ENCODE data around the gene LDLRAD4.

Gene LDLRAD4

GRCh38 chr18:13207294-13207693 lies 11.3 kb upstream of the LDLRAD4 start:
- DNase-seq (ENCODE audit: low spot score) = no peak
- in situ Hi-C loops (cut with MboI; ENCODE audit: low sequenced_read_pairs, unreplicated experiment) = loop anchor here (25.0 kb wide), 4 partner anchors 95 to 555 kb away; no protein-coding TSS in a partner anchor
- TF ChIP-seq, protein P1, sequence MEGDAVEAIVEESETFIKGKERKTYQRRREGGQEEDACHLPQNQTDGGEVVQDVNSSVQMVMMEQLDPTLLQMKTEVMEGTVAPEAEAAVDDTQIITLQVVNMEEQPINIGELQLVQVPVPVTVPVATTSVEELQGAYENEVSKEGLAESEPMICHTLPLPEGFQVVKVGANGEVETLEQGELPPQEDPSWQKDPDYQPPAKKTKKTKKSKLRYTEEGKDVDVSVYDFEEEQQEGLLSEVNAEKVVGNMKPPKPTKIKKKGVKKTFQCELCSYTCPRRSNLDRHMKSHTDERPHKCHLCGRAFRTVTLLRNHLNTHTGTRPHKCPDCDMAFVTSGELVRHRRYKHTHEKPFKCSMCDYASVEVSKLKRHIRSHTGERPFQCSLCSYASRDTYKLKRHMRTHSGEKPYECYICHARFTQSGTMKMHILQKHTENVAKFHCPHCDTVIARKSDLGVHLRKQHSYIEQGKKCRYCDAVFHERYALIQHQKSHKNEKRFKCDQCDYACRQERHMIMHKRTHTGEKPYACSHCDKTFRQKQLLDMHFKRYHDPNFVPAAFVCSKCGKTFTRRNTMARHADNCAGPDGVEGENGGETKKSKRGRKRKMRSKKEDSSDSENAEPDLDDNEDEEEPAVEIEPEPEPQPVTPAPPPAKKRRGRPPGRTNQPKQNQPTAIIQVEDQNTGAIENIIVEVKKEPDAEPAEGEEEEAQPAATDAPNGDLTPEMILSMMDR (IDR thresholded peaks at IDR 0.05; ENCODE audit: borderline replicate concordance, control extremely low read depth, extremely low read depth, insufficient read depth, missing control alignments) = no peak

DNA sequence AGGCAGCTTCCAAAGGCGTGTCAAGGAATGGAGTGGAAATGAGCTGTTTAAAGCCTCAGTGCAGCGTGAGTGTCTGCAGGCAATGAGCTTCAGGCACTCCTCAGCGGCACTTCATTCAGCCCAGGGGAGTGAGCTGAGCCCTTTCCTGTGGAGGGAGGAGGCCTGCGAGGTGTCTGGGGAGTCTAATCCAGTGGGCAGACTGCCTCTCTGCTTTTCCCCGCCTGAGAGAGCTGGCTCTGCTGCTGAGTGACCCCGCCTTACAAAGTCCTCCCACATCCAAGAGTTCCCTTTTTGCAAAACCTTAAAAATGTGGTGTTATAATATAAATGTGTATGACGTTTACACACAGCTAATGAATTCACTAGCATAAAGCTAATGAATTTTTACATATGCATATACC lies 7.0 kb upstream of the LDLRAD4 start:
- in situ Hi-C loops (cut with MboI; ENCODE audit: low sequenced_read_pairs, unreplicated experiment) = loop anchor here (25.0 kb wide), 4 partner anchors 99 to 551 kb away; no protein-coding TSS in a partner anchor
- TF ChIP-seq, protein P1 (IDR thresholded peaks at IDR 0.05; ENCODE audit: borderline replicate concordance, control extremely low read depth, extremely low read depth, insufficient read depth, missing control alignments) = no peak
- DNase-seq (ENCODE audit: low spot score) = no peak

GRCh38 chr18:13213036-13213795 lies 5.3 kb upstream of the LDLRAD4 start:
- in situ Hi-C loops (cut with MboI; ENCODE audit: low sequenced_read_pairs, unreplicated experiment) = loop anchor here (25.0 kb wide), 4 partner anchors 101 to 549 kb away; no protein-coding TSS in a partner anchor
- TF ChIP-seq, protein P1 (IDR thresholded peaks at IDR 0.05; ENCODE audit: borderline replicate concordance, control extremely low read depth, extremely low read depth, insufficient read depth, missing control alignments) = no peak
- no peak for DNase-seq (ENCODE audit: low spot score)

DNA sequence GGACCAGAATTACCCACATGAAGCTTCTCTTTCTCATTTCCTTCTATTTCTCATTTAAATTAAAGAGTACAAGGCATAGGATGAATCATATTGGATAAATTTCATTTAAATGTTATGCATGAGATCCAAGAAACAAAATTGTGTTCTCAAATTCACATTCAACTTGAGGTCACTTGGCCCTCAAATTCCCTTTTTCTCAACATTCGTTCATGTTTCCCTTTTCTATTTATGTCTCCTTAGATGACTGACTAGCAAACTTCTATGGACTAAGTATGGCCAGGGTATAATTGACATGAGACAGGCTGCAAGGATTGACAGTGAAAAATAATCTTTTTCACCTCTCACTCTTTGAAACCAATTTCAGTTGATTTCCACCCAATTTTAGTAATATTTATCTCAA lies 4.0 kb upstream of the LDLRAD4 start:
- in situ Hi-C loops (cut with MboI; ENCODE audit: low sequenced_read_pairs, unreplicated experiment) = loop anchor here (25.0 kb wide), 4 partner anchors 102 to 548 kb away; no protein-coding TSS in a partner anchor
- no peak for DNase-seq (ENCODE audit: low spot score)
- TF ChIP-seq, protein P1 (IDR thresholded peaks at IDR 0.05; ENCODE audit: borderline replicate concordance, control extremely low read depth, extremely low read depth, insufficient read depth, missing control alignments) = no peak

- TF ChIP-seq, protein P1 (IDR thresholded peaks at IDR 0.05; ENCODE audit: borderline replicate concordance, control extremely low read depth, extremely low read depth, insufficient read depth, missing control alignments) = peak; percentile 67
- peak; percentile 70 for DNase-seq (ENCODE audit: low spot score)
- in situ Hi-C loops (cut with MboI; ENCODE audit: low sequenced_read_pairs, unreplicated experiment) = loop anchor here (25.0 kb wide), 4 partner anchors 104 to 546 kb away; no protein-coding TSS in a partner anchor
Measured at GRCh38 chr18:13216092-13216582, 2.4 kb upstream of the LDLRAD4 start.

- DNase-seq (ENCODE audit: low spot score) = peak; percentile 77
- TF ChIP-seq, protein P1 (IDR thresholded peaks at IDR 0.05; ENCODE audit: borderline replicate concordance, control extremely low read depth, extremely low read depth, insufficient read depth, missing control alignments) = peak; percentile 44
- in situ Hi-C loops (cut with MboI; ENCODE audit: low sequenced_read_pairs, unreplicated experiment) = loop anchor here (25.0 kb wide), 4 partner anchors 105 to 545 kb away; no protein-coding TSS in a partner anchor
Measured at GRCh38 chr18:13216711-13217465, 1.7 kb upstream of the LDLRAD4 start.

Data from GM13976 (cell line).